Pancreas (tissue), 10 donors: ENCODE results near the gene COG6. TPM values are rescaled to one million over a fixed set of nuclear protein-coding genes. Genes with fewer than 3 reads are reported as not detected.
A peak's percentile ranks its signal among the peaks of the same experiment; 100 is the strongest.

ENCODE experiments used
- ATAC-seq, 4 donors: fragments of 200-7000 bp; cut with Tn5 transposase; one replicate each; pipeline versions ENCODE4 v1.8.0 to v1.9.1; 2020; ENCODE audit warnings: mild to moderate bottlenecking in 4 of 4, moderate library complexity in 4 of 4
- DNase-seq, 6 donors: peaks; one replicate each; pipeline ENCODE4 v3.0.0-alpha.2; 2020
- FAIRE-seq: peaks from 2 replicates; lab custom pipeline; 2012; peaks lifted over from hg19 to GRCh38; lab: Jason Lieb, UNC
- H3K27ac ChIP-seq, 4 donors: fragments of 200-600 bp; sonication (generic); 1 replicate in 3 of 4; 2 replicates in 1 of 4; pipeline versions ENCODE4 v1.5.0 to v1.8.0; 2020
- H3K27me3 ChIP-seq, 4 donors: fragments of 200-600 bp; one replicate each; pipeline ENCODE4 v1.8.0; 2021
- H3K36me3 ChIP-seq, 3 donors: fragments of 200-600 bp; sonication (generic) in 1 of 3; one replicate each; pipeline versions ENCODE4 v1.5.0 to v1.8.0; 2020 to 2021
- H3K4me1 ChIP-seq, 3 donors: fragments of 200-600 bp; one replicate each; pipeline ENCODE4 v1.8.0; 2021
- H3K4me3 ChIP-seq, 4 donors: fragments of 200-600 bp; sonication (generic) in 2 of 4; one replicate each; pipeline versions ENCODE4 v1.5.0 to v1.8.0; 2020 to 2021
- H3K9me3 ChIP-seq, 4 donors: fragments of 200-600 bp; one replicate each; pipeline ENCODE4 v1.8.0; 2021
- CTCF ChIP-seq, 4 donors: fragments of 200-600 bp; sonication (generic) in 3 of 4; IDR thresholded peaks; one replicate each; pipeline versions ENCODE4 v1.5.0 to v1.8.0; 2021; ENCODE audit warnings: antibody characterized with exemption in 4 of 4
- WGBS, 2 donors: extraction: QIAGEN DNeasy Blood & Tissue Kit; methylation state at CpG; one replicate each; pipeline ENCODE4 v1.1.7; 2013; 5-methylcytosine and 5-hydroxymethylcytosine counted together
- intact Hi-C, 3 donors: fragments of 100-400 bp; cut with DNase I; formaldehyde crosslinking; loops; one replicate each; pipeline versions ENCODE4 v1.11.1 to v1.14.2; 2022
- microRNA-seq, 2 donors: library from miRNA; unstranded; fragments of <30 nt; microRNA quantifications; one replicate each; pipeline versions ENCODE4 to v1.1.0, GENCODE V29; 2019 to 2020
- polyA plus RNA-seq, 2 donors: library from polyadenylated mRNA; stranded (reverse); fragments of 200-250 nt; gene quantifications; one replicate each; pipeline ENCODE4 v1.2.3, GENCODE V29; 2013
- total RNA-seq, 6 donors: library from RNA; stranded (reverse); fragmentation: NEBNext Ultra II Directional in 4 of 6; extraction: Animal tissue kit (Norgen Biotek cat#: 25700) in 4 of 6; gene quantifications; one replicate each; pipeline versions ENCODE4 v1.2.1 to v1.2.4, GENCODE V29; 2021 to 2023
- donor health status: healthy with polysubstance abuse.
- donor health status: DM: no; HTN: no; CAD: no; lungs with moderate emphysema.
- donor health status: DM: no; HTN: no; CAD: no.
- donor health status: control.
- donor health status: control.
- donor health status: Bipolar disorder and iron deficiency.
- donor health status: DM: yes; HTN: yes; CAD: no.
- donor health status: DM: no; HTN: no; CAD: no.
- donor health status: DM: no; HTN: no; CAD: no.
- donor health status: DM: yes; HTN: yes; CAD: no.

COG6 gene
- total and polyA plus RNA-seq, 8 donors, result 6.7 to 30.7 (median 25.9) TPM

- no peaks in the 10 kb centered on the region for H3K4me1 ChIP-seq
- ATAC-seq, result no peak
- no peak for TF ChIP-seq CTCF (IDR thresholded peaks at IDR 0.05)
- no peak for DNase-seq
- no peak overlapping the region for H3K4me3 ChIP-seq
- H3K9me3 ChIP-seq, result no peaks in the 10 kb centered on the region
- no peaks in the 10 kb centered on the region for H3K27me3 ChIP-seq
- no peak for FAIRE-seq
- no peaks in the 10 kb centered on the region for H3K36me3 ChIP-seq
- intact Hi-C loops, result no loop called here
- no peak overlapping the region for H3K27ac ChIP-seq
- 94 to 95% methylated on average over 1 of the region's 1 CpG for WGBS, 2 donors
Observed at GRCh38 chr13:39784347-39784746, 128.9 kb downstream of the COG6 start.

- Histone ChIP-seq H3K36me3 (no peaks in the 10 kb centered on the region), H3K27me3 (no peaks in the 10 kb centered on the region), H3K27ac (no peak overlapping the region), H3K4me1 (no peaks in the 10 kb centered on the region), H3K4me3 (no peak overlapping the region), H3K9me3 (no peaks in the 10 kb centered on the region)
- no peak for FAIRE-seq
- ATAC-seq, result no peak
- 75 to 83% methylated on average over 4 of the region's 4 CpGs for WGBS, 2 donors
- intact Hi-C loops, result no loop called here
- TF ChIP-seq CTCF (IDR thresholded peaks at IDR 0.05), result no peak
- no peak for DNase-seq
Observed at GRCh38 chr13:39786091-39786490, 130.6 kb downstream of the COG6 start.

- intact Hi-C loops, result no loop called here
- H3K4me1 ChIP-seq, result no peaks in the 10 kb centered on the region
- WGBS, 2 donors, result 82 to 85% methylated on average over 1 of the region's 1 CpG
- DNase-seq (no peak), FAIRE-seq (no peak), ATAC-seq (peak in 1 of 4 donors; percentile 25)
- H3K27me3 ChIP-seq, result no peaks in the 10 kb centered on the region
- H3K4me3 ChIP-seq, result no peak overlapping the region
- no peaks in the 10 kb centered on the region for H3K36me3 ChIP-seq
- H3K9me3 ChIP-seq, result no peaks in the 10 kb centered on the region
- TF ChIP-seq CTCF (IDR thresholded peaks at IDR 0.05), result no peak
- no peak overlapping the region for H3K27ac ChIP-seq
Observed at GRCh38 chr13:39787086-39787487, 131.6 kb downstream of the COG6 start.

- Histone ChIP-seq H3K27ac (no peak overlapping the region), H3K9me3 (no peaks in the 10 kb centered on the region), H3K36me3 (no peaks in the 10 kb centered on the region), H3K27me3 (no peaks in the 10 kb centered on the region), H3K4me1 (no peaks in the 10 kb centered on the region), H3K4me3 (no peak overlapping the region)
- ATAC-seq (no peak), FAIRE-seq (no peak), DNase-seq (no peak)
- intact Hi-C loops, result no loop called here
- 78% methylated on average over 5 of the region's 5 CpGs for WGBS, 2 donors
- TF ChIP-seq CTCF (IDR thresholded peaks at IDR 0.05), result no peak
Observed at GRCh38 chr13:39788102-39788501, 132.6 kb downstream of the COG6 start.

GRCh38 chr13:39789451-39789850 is 134.0 kb downstream of the COG6 start:
- Histone ChIP-seq H3K27me3 (no peaks in the 10 kb centered on the region), H3K4me3 (no peak overlapping the region), H3K36me3 (no peaks in the 10 kb centered on the region), H3K9me3 (no peaks in the 10 kb centered on the region), H3K4me1 (no peaks in the 10 kb centered on the region), H3K27ac (no peak overlapping the region)
- TF ChIP-seq CTCF (IDR thresholded peaks at IDR 0.05), result no peak
- DNase-seq (no peak), FAIRE-seq (no peak), ATAC-seq (no peak)
- intact Hi-C loops, result no loop called here
- WGBS, 2 donors, result 94 to 96% methylated on average over 5 of the region's 5 CpGs

Small RNA genes lying within 50 kb of the gene (microRNA-seq; reads per million reads assigned to microRNA genes)
- gene MIR4305, result 0 reads per million in 2 donors

Other genes starting within 250 kb of the COG6 start
- gene LHFPL6, start 52.5 kb upstream of the COG6 start, total RNA-seq, result 10 to 100 TPM in 1 of 6 donors, 1 to 10 TPM in 5; 1.8 to 13.4 (median 5.9) TPM
- gene LHFPL6, start 52.5 kb upstream of the COG6 start, polyA plus RNA-seq, result 1 to 10 TPM; 6.5 to 8.9 TPM